ENCODE results near the gene SUZ12. TPM values are rescaled to one million over a fixed set of nuclear protein-coding genes. Genes with fewer than 3 reads are reported as not detected.

The SUZ12 gene
- total RNA-seq, 4 donors from 2014 or later = 18.6 to 22.3 (median 21.7) TPM

Small RNA genes within 50 kb of the gene (small RNA-seq; reads per million reads assigned to genes)
- gene AC090616.4 = 0 reads per million in 3 donors
- 0 to 0.08 (median 0) reads per million in 3 donors for gene RNA5SP437

Other genes with a start within 250 kb of the SUZ12 start
- gene COPRS, start 77.8 kb upstream of the SUZ12 start, total RNA-seq = 100 to 1,000 TPM; 123 to 141 (median 129) TPM
- 10 to 100 TPM; 20.2 to 23.7 (median 20.7) TPM for gene UTP6, start 35.3 kb upstream of the SUZ12 start, total RNA-seq
- 10 to 100 TPM in 3 of 4 donors, 1 to 10 TPM in 1; 7.5 to 15.4 (median 11.4) TPM for gene LRRC37B, start 70.4 kb downstream of the SUZ12 start, total RNA-seq
- 10 to 100 TPM; 34.6 to 52.7 (median 43.1) TPM for gene RHOT1, start 205.5 kb downstream of the SUZ12 start, total RNA-seq

Data from esophagus muscularis mucosa (tissue), 4 donors.